PFSK-1 (cell line): ENCODE data around the gene TUBAL3.

ENCODE experiments used
- FOXP2 ChIP-seq: optimal IDR thresholded peaks from 2 replicates; pipeline ENCODE3; 2011; ENCODE audit warnings: borderline replicate concordance, control low read depth, inconsistent platforms; ENCODE audit not compliant: insufficient read depth; ENCODE audit errors: extremely low read length, extremely low read depth
- POLR2AphosphoS5 ChIP-seq: IDR thresholded peaks from 2 replicates; pipeline ENCODE4 v1.6.1; 2012; ENCODE audit warnings: low read depth, mild to moderate bottlenecking, control low read depth, low read length, moderate library complexity
- SIN3A ChIP-seq: IDR thresholded peaks from 2 replicates; pipeline ENCODE4 v1.6.1; 2012; ENCODE audit warnings: mild to moderate bottlenecking, low read length, moderate library complexity, borderline replicate concordance; ENCODE audit not compliant: insufficient read depth
- TAF1 ChIP-seq: IDR thresholded peaks from 2 replicates; pipeline ENCODE4 v1.6.1; 2012; ENCODE audit warnings: low read length, control low read depth, borderline replicate concordance; ENCODE audit not compliant: insufficient read depth
- TF ChIP-seq, protein P1 (sequence below), 2 experiments: IDR thresholded peaks; 2 replicates each; pipeline versions ENCODE4 v1.6.1 to v1.8.0; 2011 to 2012; ENCODE audit warnings: low read depth in 2 of 2, low read length in 2 of 2, control low read depth in 1 of 2, inconsistent platforms in 1 of 2, mild to moderate bottlenecking in 1 of 2, moderate library complexity in 1 of 2; ENCODE audit not compliant: insufficient read depth in 1 of 2

The TUBAL3 gene

DNA sequence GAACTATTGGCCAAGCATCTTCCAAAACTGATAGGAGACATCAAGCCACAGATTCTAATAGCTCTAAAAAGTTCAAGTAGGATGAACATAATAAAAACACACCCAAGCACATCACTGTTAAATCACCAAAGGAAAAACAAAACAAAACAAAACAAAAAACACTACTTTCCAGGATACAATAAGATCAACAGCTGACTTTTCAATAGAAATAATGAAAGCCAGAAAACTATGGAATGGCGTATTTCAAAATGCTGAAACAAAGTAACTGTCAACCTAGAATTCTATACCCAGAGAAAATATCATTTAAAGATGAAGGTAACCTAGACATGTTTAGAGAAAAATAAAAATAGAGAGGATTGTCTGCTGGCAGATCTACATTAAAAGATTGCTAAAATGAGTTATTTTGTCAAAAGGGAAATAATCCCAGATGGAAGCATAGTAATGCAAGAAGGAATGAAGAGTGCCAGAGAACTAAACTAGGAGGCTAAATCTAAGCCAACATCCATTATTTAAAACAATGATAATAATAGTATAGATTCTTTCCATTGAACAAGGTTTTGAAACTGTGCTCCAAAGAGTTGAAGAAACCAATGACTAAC, 13.9 kb downstream of the TUBAL3 start:
- TF ChIP-seq FOXP2, result no peak
- TF ChIP-seq TAF1, result no peak
- TF ChIP-seq SIN3A, result no peak
- TF ChIP-seq POLR2AphosphoS5, result no peak
- TF ChIP-seq, protein P1, sequence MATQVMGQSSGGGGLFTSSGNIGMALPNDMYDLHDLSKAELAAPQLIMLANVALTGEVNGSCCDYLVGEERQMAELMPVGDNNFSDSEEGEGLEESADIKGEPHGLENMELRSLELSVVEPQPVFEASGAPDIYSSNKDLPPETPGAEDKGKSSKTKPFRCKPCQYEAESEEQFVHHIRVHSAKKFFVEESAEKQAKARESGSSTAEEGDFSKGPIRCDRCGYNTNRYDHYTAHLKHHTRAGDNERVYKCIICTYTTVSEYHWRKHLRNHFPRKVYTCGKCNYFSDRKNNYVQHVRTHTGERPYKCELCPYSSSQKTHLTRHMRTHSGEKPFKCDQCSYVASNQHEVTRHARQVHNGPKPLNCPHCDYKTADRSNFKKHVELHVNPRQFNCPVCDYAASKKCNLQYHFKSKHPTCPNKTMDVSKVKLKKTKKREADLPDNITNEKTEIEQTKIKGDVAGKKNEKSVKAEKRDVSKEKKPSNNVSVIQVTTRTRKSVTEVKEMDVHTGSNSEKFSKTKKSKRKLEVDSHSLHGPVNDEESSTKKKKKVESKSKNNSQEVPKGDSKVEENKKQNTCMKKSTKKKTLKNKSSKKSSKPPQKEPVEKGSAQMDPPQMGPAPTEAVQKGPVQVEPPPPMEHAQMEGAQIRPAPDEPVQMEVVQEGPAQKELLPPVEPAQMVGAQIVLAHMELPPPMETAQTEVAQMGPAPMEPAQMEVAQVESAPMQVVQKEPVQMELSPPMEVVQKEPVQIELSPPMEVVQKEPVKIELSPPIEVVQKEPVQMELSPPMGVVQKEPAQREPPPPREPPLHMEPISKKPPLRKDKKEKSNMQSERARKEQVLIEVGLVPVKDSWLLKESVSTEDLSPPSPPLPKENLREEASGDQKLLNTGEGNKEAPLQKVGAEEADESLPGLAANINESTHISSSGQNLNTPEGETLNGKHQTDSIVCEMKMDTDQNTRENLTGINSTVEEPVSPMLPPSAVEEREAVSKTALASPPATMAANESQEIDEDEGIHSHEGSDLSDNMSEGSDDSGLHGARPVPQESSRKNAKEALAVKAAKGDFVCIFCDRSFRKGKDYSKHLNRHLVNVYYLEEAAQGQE (IDR thresholded peaks at IDR 0.05; ENCODE audit: insufficient read depth in 1 of 2, low read depth in 2 of 2, low read length in 2 of 2), result no peak

- no peak for TF ChIP-seq TAF1
- TF ChIP-seq SIN3A, result no peak
- no peak for TF ChIP-seq FOXP2
These were observed 17.5 kb downstream of the TUBAL3 start for GRCh38 chr10:5387169-5387568.

- TF ChIP-seq SIN3A (no peak), POLR2AphosphoS5 (no peak), FOXP2 (no peak), TAF1 (no peak)
- TF ChIP-seq, protein P1 (IDR thresholded peaks at IDR 0.05; ENCODE audit: insufficient read depth in 1 of 2, low read depth in 2 of 2, low read length in 2 of 2), result no peak
These were observed 19.4 kb downstream of the TUBAL3 start for GRCh38 chr10:5385224-5385623.

DNA sequence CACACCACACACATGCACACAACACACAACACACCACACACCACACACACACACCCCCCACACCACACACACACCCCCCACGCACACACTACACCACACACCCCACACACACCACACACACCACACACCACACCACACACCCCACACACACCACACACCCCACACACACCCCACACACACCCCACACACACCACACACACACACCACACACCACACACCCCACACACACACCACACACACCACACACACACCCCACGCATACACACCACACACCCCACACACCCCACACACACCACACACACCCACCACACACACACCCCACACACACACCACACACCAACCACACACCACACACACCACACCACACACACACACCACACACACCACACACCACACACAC, 23.4 kb downstream of the TUBAL3 start:
- no peak for TF ChIP-seq TAF1
- TF ChIP-seq, protein P1 (IDR thresholded peaks at IDR 0.05; ENCODE audit: insufficient read depth in 1 of 2, low read depth in 2 of 2, low read length in 2 of 2), result no peak
- TF ChIP-seq FOXP2, result no peak
- TF ChIP-seq POLR2AphosphoS5, result no peak
- no peak for TF ChIP-seq SIN3A

- TF ChIP-seq, protein P1 (IDR thresholded peaks at IDR 0.05; ENCODE audit: insufficient read depth in 1 of 2, low read depth in 2 of 2, low read length in 2 of 2), result peak; percentile 73 to 88
- TF ChIP-seq FOXP2 (no peak), POLR2AphosphoS5 (no peak)
These were observed 28.2 kb downstream of the TUBAL3 start for GRCh38 chr10:5376450-5376849.
